ENCODE results near the gene RNF213. TPM values are rescaled to one million over a fixed set of nuclear protein-coding genes. Genes with fewer than 3 reads are reported as not detected.
"Not testable (repeated sequence)": the region's sequence is repeated elsewhere in the genome, so short reads cannot be mapped to it uniquely, and the experiment has no call there.

RNF213 gene
- polyA plus RNA-seq, 1 donor (not counting 4 experiments of a cell fraction or from before 2014, with no cell fraction given), result 24.4 TPM

DNA sequence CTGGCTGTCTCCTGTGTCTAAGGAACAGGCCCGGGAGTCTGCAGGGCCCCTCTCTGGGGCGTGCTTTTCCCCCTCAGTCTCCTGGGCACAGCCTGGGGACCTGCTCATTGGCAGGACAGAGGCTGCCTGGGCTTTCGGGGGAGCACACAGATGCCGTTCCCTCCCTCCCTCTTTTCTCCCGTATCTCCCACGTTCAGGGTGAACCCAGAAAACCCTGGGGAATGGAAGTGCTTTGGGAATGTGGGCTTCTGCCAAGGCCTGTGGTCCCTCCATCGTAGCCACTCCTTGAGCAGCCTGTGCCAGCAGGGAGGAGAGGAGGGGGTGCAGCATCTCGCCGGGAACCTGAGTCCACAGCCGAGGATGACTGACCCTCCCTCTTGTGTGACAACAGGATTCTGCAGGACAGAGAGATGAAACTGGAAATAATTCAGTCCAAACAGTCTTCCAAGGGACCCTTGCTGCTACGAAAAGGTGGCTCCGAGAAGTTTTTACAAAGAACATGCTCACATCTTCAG lies 52.0 kb downstream of the RNF213 start:
- dilution Hi-C loops (cut with MboI; ENCODE audit: extremely low pct_ligation_motif_present, low sequenced_read_pairs), result no loop called here
- no peak for FAIRE-seq
- H3K36me3 ChIP-seq (ENCODE audit: control insufficient read depth in 2 of 2, extremely low read depth in 1 of 2, insufficient read depth in 2 of 2, low read length in 2 of 2), result peaks cover 28 to 35% of the 10 kb centered on the region in 2 experiments

GRCh38 chr17:80313160-80313829 lies 52.6 kb downstream of the RNF213 start:
- Histone ChIP-seq H3K9ac (ENCODE audit: control insufficient read depth, extremely low read depth, insufficient read depth, low read length) (no peak overlapping the region), H3K4me1 (ENCODE audit: control insufficient read depth, extremely low read depth, insufficient read depth, low read length) (no peaks in the 10 kb centered on the region), H3K4me2 (ENCODE audit: control insufficient read depth, extremely low read depth, insufficient read depth, low read depth, low read length) (no peak overlapping the region), H3K79me2 (ENCODE audit: control insufficient read depth, insufficient read depth, low read length) (no peaks in the 10 kb centered on the region), H3K27me3 (ENCODE audit: control insufficient read depth, extremely low read depth, insufficient read depth, low read length) (no peaks in the 10 kb centered on the region), H3K4me3 (ENCODE audit: control insufficient read depth in 2 of 3, extremely low read depth in 1 of 3, insufficient read depth in 2 of 3, low read depth in 1 of 3, low read length in 3 of 3) (no peak overlapping the region), H3K9me1 (ENCODE audit: control insufficient read depth, extremely low read depth, insufficient read depth, low read length) (no peaks in the 10 kb centered on the region), H3K9me3 (ENCODE audit: control insufficient read depth, low read depth, low read length) (no peaks in the 10 kb centered on the region), H3K36me3 (ENCODE audit: control insufficient read depth in 2 of 2, extremely low read depth in 1 of 2, insufficient read depth in 2 of 2, low read length in 2 of 2) (peaks cover 32 to 34% of the 10 kb centered on the region in 2 experiments), H2AFZ (ENCODE audit: control insufficient read depth, low read length) (no peak overlapping the region), H4K20me1 (ENCODE audit: control insufficient read depth, extremely low read depth, insufficient read depth, low read length) (no peaks in the 10 kb centered on the region), H3K27ac (ENCODE audit: control insufficient read depth, insufficient read depth, low read length) (no peak overlapping the region)
- TF ChIP-seq CTCF (optimal IDR thresholded peaks at IDR 0.05 in 1 of 3, IDR thresholded peaks at IDR 0.05 in 1 of 3, conservative IDR thresholded peaks at IDR 0.05 in 1 of 3; ENCODE audit: extremely low read depth in 1 of 3, insufficient read depth in 2 of 3, low read length in 3 of 3), result no peak
- no peak for TF ChIP-seq EZH2 (IDR thresholded peaks at IDR 0.05; ENCODE audit: low read length)
- dilution Hi-C loops (cut with MboI; ENCODE audit: extremely low pct_ligation_motif_present, low sequenced_read_pairs), result no loop called here
- DNase-seq (ENCODE audit: low read depth, low spot score), result no peak
- no peak for FAIRE-seq

More for the DNA sequence above, 52.0 kb downstream of the RNF213 start:
- Histone ChIP-seq H4K20me1 (ENCODE audit: control insufficient read depth, extremely low read depth, insufficient read depth, low read length) (no peaks in the 10 kb centered on the region), H3K9me1 (ENCODE audit: control insufficient read depth, extremely low read depth, insufficient read depth, low read length) (no peaks in the 10 kb centered on the region), H3K9me3 (ENCODE audit: control insufficient read depth, low read depth, low read length) (no peaks in the 10 kb centered on the region), H3K4me3 (ENCODE audit: control insufficient read depth in 2 of 3, extremely low read depth in 1 of 3, insufficient read depth in 2 of 3, low read depth in 1 of 3, low read length in 3 of 3) (no peak overlapping the region), H3K4me2 (ENCODE audit: control insufficient read depth, extremely low read depth, insufficient read depth, low read depth, low read length) (no peak overlapping the region), H3K79me2 (ENCODE audit: control insufficient read depth, insufficient read depth, low read length) (no peaks in the 10 kb centered on the region), H3K4me1 (ENCODE audit: control insufficient read depth, extremely low read depth, insufficient read depth, low read length) (no peaks in the 10 kb centered on the region), H2AFZ (ENCODE audit: control insufficient read depth, low read length) (no peak overlapping the region), H3K27ac (ENCODE audit: control insufficient read depth, insufficient read depth, low read length) (no peak overlapping the region), H3K9ac (ENCODE audit: control insufficient read depth, extremely low read depth, insufficient read depth, low read length) (no peak overlapping the region), H3K27me3 (ENCODE audit: control insufficient read depth, extremely low read depth, insufficient read depth, low read length) (no peaks in the 10 kb centered on the region)
- DNase-seq (ENCODE audit: low read depth, low spot score), result no peak
- TF ChIP-seq CTCF (optimal IDR thresholded peaks at IDR 0.05 in 1 of 3, IDR thresholded peaks at IDR 0.05 in 1 of 3, conservative IDR thresholded peaks at IDR 0.05 in 1 of 3; ENCODE audit: extremely low read depth in 1 of 3, insufficient read depth in 2 of 3, low read length in 3 of 3), result no peak
- no peak for TF ChIP-seq EZH2 (IDR thresholded peaks at IDR 0.05; ENCODE audit: low read length)

GRCh38 chr17:80313946-80314345 lies 53.3 kb downstream of the RNF213 start:
- H3K79me2 ChIP-seq (ENCODE audit: control insufficient read depth, insufficient read depth, low read length); H2AFZ ChIP-seq (ENCODE audit: control insufficient read depth, low read length); H3K27ac ChIP-seq (ENCODE audit: control insufficient read depth, insufficient read depth, low read length); H4K20me1 ChIP-seq (ENCODE audit: control insufficient read depth, extremely low read depth, insufficient read depth, low read length); H3K4me2 ChIP-seq (ENCODE audit: control insufficient read depth, extremely low read depth, insufficient read depth, low read depth, low read length); H3K9me3 ChIP-seq (ENCODE audit: control insufficient read depth, low read depth, low read length); H3K4me3 ChIP-seq (ENCODE audit: control insufficient read depth in 2 of 3, extremely low read depth in 1 of 3, insufficient read depth in 2 of 3, low read depth in 1 of 3, low read length in 3 of 3); H3K9ac ChIP-seq (ENCODE audit: control insufficient read depth, extremely low read depth, insufficient read depth, low read length); H3K4me1 ChIP-seq (ENCODE audit: control insufficient read depth, extremely low read depth, insufficient read depth, low read length); H3K27me3 ChIP-seq (ENCODE audit: control insufficient read depth, extremely low read depth, insufficient read depth, low read length); H3K9me1 ChIP-seq (ENCODE audit: control insufficient read depth, extremely low read depth, insufficient read depth, low read length); FAIRE-seq; DNase-seq (ENCODE audit: low read depth, low spot score); dilution Hi-C loops (cut with MboI; ENCODE audit: extremely low pct_ligation_motif_present, low sequenced_read_pairs): not testable (repeated sequence)
- H3K36me3 ChIP-seq (ENCODE audit: control insufficient read depth in 2 of 2, extremely low read depth in 1 of 2, insufficient read depth in 2 of 2, low read length in 2 of 2), result peaks cover 29 to 33% of the 10 kb centered on the region in 2 experiments

Data from keratinocyte (primary cell).